Measurements from ENCODE around the gene PNPT1. TPM values are rescaled to one million over a fixed set of nuclear protein-coding genes. Genes with fewer than 3 reads are reported as not detected.
"Not testable (repeated sequence)": the region's sequence is repeated elsewhere in the genome, so short reads cannot be mapped to it uniquely, and the experiment has no call there.

The PNPT1 gene
- polyA plus RNA-seq, 1 experiment = 9.4 TPM

GRCh38 chr2:55719852-55720251 lies 26.2 kb upstream of the PNPT1 start:
- Histone ChIP-seq H3K36me3 (ENCODE audit: control insufficient read depth, insufficient read depth, low read length) (no peaks in the 10 kb centered on the region), H3K27me3 (ENCODE audit: control insufficient read depth, insufficient read depth, low read length) (no peaks in the 10 kb centered on the region), H3K4me3 (ENCODE audit: low read depth, low read length) (no peak overlapping the region)
- CTCF ChIA-PET = interaction anchor here (0.6 to 5.3 kb wide), 11 partner anchors 9 to 411 kb away, joined by 3 to 31 read pairs (median 4); no protein-coding TSS in a partner anchor
- no peak for TF ChIP-seq CTCF (IDR thresholded peaks at IDR 0.05; ENCODE audit: insufficient read depth, low read depth, low read length)
- POLR2A ChIA-PET = no interaction called here
- no peak for DNase-seq (ENCODE audit: low read depth)

GRCh38 chr2:55718165-55719008 lies 24.7 kb upstream of the PNPT1 start:
- Histone ChIP-seq H3K4me3 (ENCODE audit: low read depth, low read length) (no peak overlapping the region), H3K27me3 (ENCODE audit: control insufficient read depth, insufficient read depth, low read length) (no peaks in the 10 kb centered on the region), H3K36me3 (ENCODE audit: control insufficient read depth, insufficient read depth, low read length) (no peaks in the 10 kb centered on the region)
- TF ChIP-seq CTCF (IDR thresholded peaks at IDR 0.05; ENCODE audit: insufficient read depth, low read depth, low read length) = peak; percentile 73
- ChIA-PET CTCF (interaction anchor here (0.9 to 5.3 kb wide), 21 partner anchors 9 to 303 kb away, joined by 3 to 31 read pairs (median 5); no protein-coding TSS in a partner anchor), POLR2A (no interaction called here)
- no peak for DNase-seq (ENCODE audit: low read depth)

- ChIA-PET CTCF (interaction anchor here (0.9 to 1.3 kb wide), 4 partner anchors 12 to 421 kb away, joined by 3 to 4 read pairs (median 3); no protein-coding TSS in a partner anchor), POLR2A (no interaction called here)
- no peak for TF ChIP-seq CTCF (IDR thresholded peaks at IDR 0.05; ENCODE audit: insufficient read depth, low read depth, low read length)
- no peaks in the 10 kb centered on the region for H3K27me3 ChIP-seq (ENCODE audit: control insufficient read depth, insufficient read depth, low read length)
- H3K4me3 ChIP-seq (ENCODE audit: low read depth, low read length) = no peak overlapping the region
- no peak for DNase-seq (ENCODE audit: low read depth)
- no peaks in the 10 kb centered on the region for H3K36me3 ChIP-seq (ENCODE audit: control insufficient read depth, insufficient read depth, low read length)
These were observed 22.0 kb upstream of the PNPT1 start for GRCh38 chr2:55715626-55716025.

GRCh38 chr2:55715178-55715577 lies 21.5 kb upstream of the PNPT1 start:
- CTCF ChIA-PET = interaction anchor here (0.9 to 1.3 kb wide), 5 partner anchors 12 to 421 kb away, joined by 3 to 4 read pairs (median 3); no protein-coding TSS in a partner anchor
- POLR2A ChIA-PET; H3K4me3 ChIP-seq (ENCODE audit: low read depth, low read length); H3K36me3 ChIP-seq (ENCODE audit: control insufficient read depth, insufficient read depth, low read length); H3K27me3 ChIP-seq (ENCODE audit: control insufficient read depth, insufficient read depth, low read length); DNase-seq (ENCODE audit: low read depth): not testable (repeated sequence)

GRCh38 chr2:55712477-55713060 lies 18.9 kb upstream of the PNPT1 start:
- CTCF ChIA-PET = no interaction called here
- Histone ChIP-seq H3K36me3 (ENCODE audit: control insufficient read depth, insufficient read depth, low read length) (no peaks in the 10 kb centered on the region), H3K27me3 (ENCODE audit: control insufficient read depth, insufficient read depth, low read length) (no peaks in the 10 kb centered on the region), H3K4me3 (ENCODE audit: low read depth, low read length) (no peak overlapping the region)
- POLR2A ChIA-PET = no interaction called here
- TF ChIP-seq CTCF (IDR thresholded peaks at IDR 0.05; ENCODE audit: insufficient read depth, low read depth, low read length) = no peak
- no peak for DNase-seq (ENCODE audit: low read depth)

Data from BJ (cell line).